Measurements from ENCODE around the gene TMED4. TPM values are rescaled to one million over a fixed set of nuclear protein-coding genes. Genes with fewer than 3 reads are reported as not detected.

The TMED4 gene
- total and polyA plus RNA-seq, 2 of the 13 experiments (the other 11 are each of a cell fraction or from before 2014, with no cell fraction given), result 81.4 to 109 TPM

GRCh38 chr7:44566680-44567079, 15.4 kb downstream of the TMED4 start (continued):
- TF ChIP-seq MLXIP (CRISPR knock-in tag; IDR thresholded peaks at IDR 0.05; ENCODE audit: borderline replicate concordance) (no peak), ZNF614 (CRISPR knock-in tag; IDR thresholded peaks at IDR 0.05; ENCODE audit: borderline replicate concordance) (no peak), ZFYVE20 (CRISPR knock-in tag; IDR thresholded peaks at IDR 0.05; ENCODE audit: borderline replicate concordance, low read depth) (no peak), ADNP (CRISPR knock-in tag; IDR thresholded peaks at IDR 0.05) (no peak), ZNF512 (CRISPR knock-in tag; IDR thresholded peaks at IDR 0.05) (no peak), CENPBD1 (CRISPR knock-in tag; IDR thresholded peaks at IDR 0.05; ENCODE audit: borderline replicate concordance, low read depth) (no peak), ZKSCAN8 (CRISPR knock-in tag; IDR thresholded peaks at IDR 0.05; ENCODE audit: borderline replicate concordance) (no peak)
